Mesendoderm (in vitro differentiated cells): ENCODE measurements around the gene TSPAN14. TPM values are rescaled to one million over a fixed set of nuclear protein-coding genes. Genes with fewer than 3 reads are reported as not detected.

Source experiments
- DNase-seq: peaks from one replicate; pipeline ENCODE4 v3.0.0; 2013
- H2AK5ac ChIP-seq: 2 replicates; pipeline ENCODE4 v1.6.1; 2013; ENCODE audit warnings: low read length, inconsistent platforms
- H2BK120ac ChIP-seq: 2 replicates; pipeline ENCODE4 v1.6.1; 2013; ENCODE audit warnings: low read depth, mild to moderate bottlenecking, low read length, moderate library complexity, mixed read lengths
- H2BK15ac ChIP-seq: replicated peaks from 2 replicates; pipeline ENCODE4 v1.6.1; 2013; ENCODE audit warnings: low read depth, mild to moderate bottlenecking, moderate library complexity
- H2BK5ac ChIP-seq: 2 replicates; pipeline ENCODE4 v1.6.1; 2013; ENCODE audit warnings: low read length, inconsistent platforms
- H3K18ac ChIP-seq: 2 replicates; pipeline ENCODE4 v1.6.1; 2013; ENCODE audit warnings: mild to moderate bottlenecking, low read length, mixed read lengths
- H3K23ac ChIP-seq: one replicate; pipeline ENCODE4 v1.6.1; 2013; ENCODE audit warnings: low read length
- H3K27ac ChIP-seq: 2 replicates; pipeline ENCODE4 v1.5.1; 2013; ENCODE audit warnings: low read depth, mild to moderate bottlenecking, inconsistent platforms, low read length, moderate library complexity
- H3K27me3 ChIP-seq: 2 replicates; pipeline ENCODE4 v1.6.1; 2013; ENCODE audit warnings: low read length, control low read depth, mild to moderate bottlenecking, inconsistent platforms; ENCODE audit not compliant: insufficient read depth, poor library complexity
- H3K36me3 ChIP-seq: 2 replicates; pipeline ENCODE4 v1.6.1; 2013; ENCODE audit warnings: low read length, inconsistent platforms; ENCODE audit not compliant: control insufficient read depth, insufficient read depth
- H3K4ac ChIP-seq: one replicate; pipeline ENCODE4 v1.6.1; 2013; ENCODE audit warnings: low read depth, mild to moderate bottlenecking, low read length, moderate library complexity
- H3K4me1 ChIP-seq: 2 replicates; pipeline ENCODE4 v1.6.1; 2013; ENCODE audit warnings: low read depth, low read length, inconsistent platforms; ENCODE audit not compliant: control insufficient read depth
- H3K4me2 ChIP-seq: 2 replicates; pipeline ENCODE4 v1.6.1; 2013; ENCODE audit warnings: low read length
- H3K4me3 ChIP-seq: 2 replicates; pipeline ENCODE4 v1.5.1; 2013; ENCODE audit warnings: mild to moderate bottlenecking, low read length
- H3K56ac ChIP-seq: one replicate; pipeline ENCODE4 v1.6.1; 2013; ENCODE audit warnings: low read length
- H3K79me1 ChIP-seq: 2 replicates; pipeline ENCODE4 v1.6.1; 2013; ENCODE audit warnings: low read length, inconsistent platforms
- H3K79me2 ChIP-seq: 2 replicates; pipeline ENCODE4 v1.6.1; 2013; ENCODE audit warnings: mild to moderate bottlenecking, low read length; ENCODE audit not compliant: control insufficient read depth, insufficient read depth
- H3K9ac ChIP-seq: 2 replicates; pipeline ENCODE4 v1.6.1; 2013; ENCODE audit warnings: low read length, inconsistent platforms
- H4K5ac ChIP-seq: one replicate; pipeline ENCODE4 v1.6.1; 2013; ENCODE audit warnings: low read length
- H4K8ac ChIP-seq: one replicate; pipeline ENCODE4 v1.6.1; 2013; ENCODE audit warnings: low read depth, mild to moderate bottlenecking, control low read depth, low read length, moderate library complexity
- WGBS: extraction: QIAGEN DNeasy Blood & Tissue Kit; methylation state at CpG from one replicate; pipeline ENCODE4 v1.1.7; 2013; ENCODE audit warnings: low lambda C conversion rate, missing lambda C conversion rate; ENCODE audit not compliant: insufficient coverage; ENCODE audit errors: extremely low coverage; 5-methylcytosine and 5-hydroxymethylcytosine counted together
- polyA plus RNA-seq, 2 experiments: library from polyadenylated mRNA; stranded (reverse); fragments of 200-250 nt; gene quantifications; one replicate each; pipeline ENCODE4 v1.2.3, GENCODE V29; 2013

TSPAN14 gene
- 32.4 TPM for polyA plus RNA-seq (2013, experiment 1 of 2)
- polyA plus RNA-seq (2013, experiment 2 of 2) = 30.9 TPM

GRCh38 chr10:80453842-80454512, at the start of gene TSPAN14:
Gene TSPAN14, plus strand, starts transcription at chr10:80454310. Its CDS starts 34,924 bp downstream, at chr10:80489234.
- peaks cover 42% of the 10 kb centered on the region for H3K79me2 ChIP-seq
- H2BK5ac ChIP-seq = peak within 1 kb of the TSS; percentile 74
- peak within 1 kb of the TSS; percentile 67 for H2BK120ac ChIP-seq
- DNase-seq = peak; percentile 81
- H3K9ac ChIP-seq = peak within 1 kb of the TSS; percentile 96
- H4K8ac ChIP-seq = no peak within 1 kb of the TSS
- H3K27ac ChIP-seq = peak within 1 kb of the TSS; percentile 93
- no peaks in the 10 kb centered on the region for H3K27me3 ChIP-seq
- peak within 1 kb of the TSS; percentile 88 for H3K4me2 ChIP-seq
- H4K5ac ChIP-seq = no peak within 1 kb of the TSS
- peaks cover 12% of the 10 kb centered on the region for H3K79me1 ChIP-seq
- H2BK15ac ChIP-seq = no peak within 1 kb of the TSS
- peak within 1 kb of the TSS; percentile 99 for H3K18ac ChIP-seq
- WGBS = no CpG with 5 or more reads among the region's 97 CpGs
- H3K56ac ChIP-seq = peak within 1 kb of the TSS; percentile 98
- peaks cover 13% of the 10 kb centered on the region for H3K4me1 ChIP-seq
- H2AK5ac ChIP-seq = no peak within 1 kb of the TSS
- H3K36me3 ChIP-seq = no peaks in the 10 kb centered on the region
- peak within 1 kb of the TSS; percentile 91 for H3K4me3 ChIP-seq
- H3K4ac ChIP-seq = peak within 1 kb of the TSS; percentile 99
- H3K23ac ChIP-seq = peak within 1 kb of the TSS; percentile 91

GRCh38 chr10:80405035-80405434, 49.1 kb upstream of the TSPAN14 start:
- Histone ChIP-seq H3K27me3 (no peaks in the 10 kb centered on the region), H3K4me2 (no peak overlapping the region), H3K18ac (no peak overlapping the region), H2BK120ac (no peak overlapping the region), H4K8ac (no peak overlapping the region), H3K79me2 (no peaks in the 10 kb centered on the region), H2BK15ac (no peak overlapping the region), H3K4me1 (no peaks in the 10 kb centered on the region), H3K36me3 (no peaks in the 10 kb centered on the region), H3K9ac (no peak overlapping the region), H3K23ac (no peak overlapping the region), H3K4me3 (no peak overlapping the region), H3K4ac (no peak overlapping the region), H2AK5ac (no peak overlapping the region), H3K56ac (no peak overlapping the region), H2BK5ac (no peak overlapping the region), H3K27ac (no peak overlapping the region), H4K5ac (no peak overlapping the region), H3K79me1 (peaks cover 4% of the 10 kb centered on the region)
- DNase-seq = no peak
- WGBS = no CpG with 5 or more reads among the region's 1 CpG

- no peak overlapping the region for H3K9ac ChIP-seq
- H3K79me2 ChIP-seq = no peaks in the 10 kb centered on the region
- peak; percentile 33 for DNase-seq
- H3K23ac ChIP-seq = no peak overlapping the region
- H2BK5ac ChIP-seq = no peak overlapping the region
- no peaks in the 10 kb centered on the region for H3K4me1 ChIP-seq
- no peak overlapping the region for H3K4me3 ChIP-seq
- no peak overlapping the region for H3K27ac ChIP-seq
- H3K18ac ChIP-seq = no peak overlapping the region
- H3K4ac ChIP-seq = no peak overlapping the region
- WGBS = no CpG with 5 or more reads among the region's 4 CpGs
- H4K8ac ChIP-seq = no peak overlapping the region
- H2BK15ac ChIP-seq = no peak overlapping the region
- H3K79me1 ChIP-seq = peaks cover 7% of the 10 kb centered on the region
- no peak overlapping the region for H4K5ac ChIP-seq
- H3K27me3 ChIP-seq = no peaks in the 10 kb centered on the region
- H3K56ac ChIP-seq = no peak overlapping the region
- no peaks in the 10 kb centered on the region for H3K36me3 ChIP-seq
- no peak overlapping the region for H2AK5ac ChIP-seq
- no peak overlapping the region for H3K4me2 ChIP-seq
- H2BK120ac ChIP-seq = no peak overlapping the region
These were observed 48.5 kb upstream of the TSPAN14 start for GRCh38 chr10:80405626-80406025.

- no peak overlapping the region for H2BK5ac ChIP-seq
- H3K4me3 ChIP-seq = no peak overlapping the region
- no peak overlapping the region for H3K4ac ChIP-seq
- no peaks in the 10 kb centered on the region for H3K4me1 ChIP-seq
- H3K27me3 ChIP-seq = no peaks in the 10 kb centered on the region
- H2BK15ac ChIP-seq = no peak overlapping the region
- peaks cover 10% of the 10 kb centered on the region for H3K79me1 ChIP-seq
- DNase-seq = no peak
- H3K4me2 ChIP-seq = no peak overlapping the region
- H3K27ac ChIP-seq = no peak overlapping the region
- no peak overlapping the region for H4K8ac ChIP-seq
- no peaks in the 10 kb centered on the region for H3K36me3 ChIP-seq
- no peak overlapping the region for H2BK120ac ChIP-seq
- H4K5ac ChIP-seq = no peak overlapping the region
- WGBS = no CpG with 5 or more reads among the region's 4 CpGs
- H3K23ac ChIP-seq = no peak overlapping the region
- H3K79me2 ChIP-seq = no peaks in the 10 kb centered on the region
- no peak overlapping the region for H3K56ac ChIP-seq
- no peak overlapping the region for H3K18ac ChIP-seq
- no peak overlapping the region for H3K9ac ChIP-seq
- H2AK5ac ChIP-seq = no peak overlapping the region
These were observed 47.9 kb upstream of the TSPAN14 start for GRCh38 chr10:80406204-80406603.

- no peak overlapping the region for H3K27ac ChIP-seq
These were observed 46.3 kb upstream of the TSPAN14 start for GRCh38 chr10:80407812-80408241.

More at GRCh38 chr10:80407812-80408241, 46.3 kb upstream of the TSPAN14 start:
- H2BK15ac ChIP-seq = no peak overlapping the region
- H3K9ac ChIP-seq = peak overlapping the region; percentile 91
- peak overlapping the region; percentile 70 for H3K4me3 ChIP-seq
- H3K4me1 ChIP-seq = peaks cover 2% of the 10 kb centered on the region
- H3K4ac ChIP-seq = no peak overlapping the region
- H3K79me2 ChIP-seq = no peaks in the 10 kb centered on the region
- H3K23ac ChIP-seq = no peak overlapping the region
- H2AK5ac ChIP-seq = no peak overlapping the region
- H3K36me3 ChIP-seq = no peaks in the 10 kb centered on the region
- H2BK5ac ChIP-seq = no peak overlapping the region
- H4K8ac ChIP-seq = no peak overlapping the region
- H3K27me3 ChIP-seq = no peaks in the 10 kb centered on the region
- H4K5ac ChIP-seq = no peak overlapping the region
- H3K4me2 ChIP-seq = peak overlapping the region; percentile 97
- peak overlapping the region; percentile 93 for H3K56ac ChIP-seq
- H3K18ac ChIP-seq = peak overlapping the region; percentile 45
- H3K79me1 ChIP-seq = peaks cover 15% of the 10 kb centered on the region
- peak; percentile 47 for DNase-seq
- H2BK120ac ChIP-seq = no peak overlapping the region
- WGBS = no CpG with 5 or more reads among the region's 16 CpGs
